B cell (primary cell): ENCODE measurements around the gene XYLB. TPM values are rescaled to one million over a fixed set of nuclear protein-coding genes. Genes with fewer than 3 reads are reported as not detected.

Experiments used
- ATAC-seq: fragments of 200-7000 bp; cut with Tn5 transposase; one replicate; pipeline ENCODE4 v1.10.0; 2021; ENCODE audit warnings: low read depth, mild to moderate bottlenecking, moderate number of reproducible peaks, moderate library complexity
- CTCF ChIA-PET: fragments of 350-600 bp; sonication (Branson Sonifier 250); formaldehyde crosslinking; loops from one replicate; lab custom pipeline; 2021; ENCODE audit warnings: antibody characterized with exemption, inconsistent platforms; lab: Charles Lee
- POLR2A ChIA-PET: fragments of 350-600 bp; sonication (Branson Sonifier 250); formaldehyde crosslinking; loops from one replicate; lab custom pipeline; 2021; ENCODE audit warnings: antibody characterized with exemption; lab: Charles Lee
- DNase-seq: peaks from one replicate; pipeline ENCODE4 v3.0.0; 2013
- H2AFZ ChIP-seq: 2 replicates; pipeline ENCODE4 v1.6.1; 2012; ENCODE audit warnings: mild to moderate bottlenecking, low read depth, low read length; ENCODE audit not compliant: insufficient read depth, poor library complexity, severe bottlenecking
- H3K27ac ChIP-seq, 2 donors: 1 replicate in 1 of 2; 2 replicates in 1 of 2; pipeline ENCODE4 v1.5.1; 2012 to 2013; ENCODE audit warnings: low read length in 2 of 2, mild to moderate bottlenecking in 2 of 2, moderate library complexity in 1 of 2
- H3K27me3 ChIP-seq, 4 experiments: fragments of 200-600 bp in 1 of 4; sonication (generic) in 1 of 4; replicated peaks in 1 of 4; 1 replicate in 2 of 4; 2 replicates in 2 of 4; pipeline versions ENCODE4 v1.6.1 to v1.7.0; 2013 to 2016; ENCODE audit warnings: low read length in 3 of 4, mild to moderate bottlenecking in 2 of 4, mixed read lengths in 1 of 4, moderate library complexity in 1 of 4; ENCODE audit not compliant: insufficient read depth in 4 of 4, control insufficient read depth in 3 of 4; ENCODE audit errors: control extremely low read depth in 1 of 4
- H3K36me3 ChIP-seq, 2 experiments: replicated peaks in 1 of 2; 1 replicate in 1 of 2; 2 replicates in 1 of 2; pipeline versions ENCODE4 v1.6.1 to v1.7.1; 2013; ENCODE audit warnings: low read length in 1 of 2; ENCODE audit not compliant: insufficient read depth in 2 of 2, control insufficient read depth in 1 of 2; ENCODE audit errors: control extremely low read depth in 1 of 2, extremely low read depth in 1 of 2
- H3K4me1 ChIP-seq, 2 donors: fragments of 200-600 bp in 1 of 2; sonication (generic) in 1 of 2; 1 replicate in 1 of 2; 2 replicates in 1 of 2; pipeline versions ENCODE4 v1.5.1 to v1.6.1; 2013 to 2017; ENCODE audit warnings: low read length in 2 of 2; ENCODE audit not compliant: control insufficient read depth in 2 of 2, insufficient read depth in 2 of 2
- H3K4me2 ChIP-seq: replicated peaks from 2 replicates; pipeline ENCODE3; 2012; ENCODE audit warnings: mild to moderate bottlenecking, low read depth, low read length; ENCODE audit not compliant: poor library complexity, severe bottlenecking
- H3K4me3 ChIP-seq, 5 experiments: fragments of 200-600 bp in 1 of 5; sonication (generic) in 1 of 5; 1 replicate in 3 of 5; 2 replicates in 2 of 5; pipeline versions ENCODE4 v1.5.1 to v1.7.0; 2011 to 2016; ENCODE audit warnings: low read length in 4 of 5, mild to moderate bottlenecking in 4 of 5, low read depth in 2 of 5, control low read depth in 1 of 5, moderate library complexity in 1 of 5; ENCODE audit not compliant: insufficient read depth in 1 of 5; ENCODE audit errors: control extremely low read depth in 1 of 5, extremely low read depth in 1 of 5
- H3K79me2 ChIP-seq: fragments of 200-600 bp; sonication (generic); one replicate; pipeline ENCODE4 v1.6.0; 2016; ENCODE audit warnings: low read length; ENCODE audit not compliant: control insufficient read depth, insufficient read depth
- H3K9ac ChIP-seq: fragments of 200-600 bp; sonication (generic); 2 replicates; pipeline ENCODE4 v1.6.1; 2017; ENCODE audit warnings: mild to moderate bottlenecking, low read length, moderate library complexity
- H3K9me3 ChIP-seq, 3 donors: one replicate each; pipeline versions ENCODE4 v1.6.1 to v1.7.1; 2013; ENCODE audit warnings: low read length in 2 of 3; ENCODE audit not compliant: control insufficient read depth in 2 of 3, insufficient read depth in 1 of 3; ENCODE audit errors: control extremely low read depth in 1 of 3
- H4K20me1 ChIP-seq: 2 replicates; pipeline ENCODE4 v1.6.0; 2012; ENCODE audit warnings: mild to moderate bottlenecking, low read length; ENCODE audit not compliant: insufficient read depth, control insufficient read depth, poor library complexity, severe bottlenecking
- H3K27ac Mint-ChIP-seq: one replicate; pipeline ENCODE4 v1.8.0; 2021; ENCODE audit warnings: mixed read lengths
- H3K27me3 Mint-ChIP-seq: one replicate; pipeline ENCODE4 v1.8.0; 2021; ENCODE audit warnings: mixed read lengths
- H3K4me1 Mint-ChIP-seq: one replicate; pipeline ENCODE4 v1.8.0; 2021; ENCODE audit warnings: mixed read lengths
- H3K4me3 Mint-ChIP-seq: one replicate; pipeline ENCODE4 v1.8.0; 2021; ENCODE audit warnings: mixed read lengths
- H3K9me3 Mint-ChIP-seq: one replicate; pipeline ENCODE4 v1.8.0; 2022; ENCODE audit warnings: mixed read lengths; ENCODE audit not compliant: insufficient read depth
- CTCF ChIP-seq: fragments of 200-600 bp; IDR thresholded peaks from one replicate; pipeline ENCODE4 v1.8.0; 2022; ENCODE audit warnings: antibody characterized with exemption, mild to moderate bottlenecking
- EZH2 ChIP-seq: IDR thresholded peaks from 2 replicates; pipeline ENCODE4 v1.6.1; 2012; ENCODE audit warnings: borderline replicate concordance, low read depth, mild to moderate bottlenecking, moderate library complexity, low read length; ENCODE audit not compliant: insufficient read depth, poor library complexity, severe bottlenecking
- WGBS: methylation state at CpG from one replicate; pipeline ENCODE4 v1.1.5; 2013; ENCODE audit warnings: missing lambda C conversion rate; ENCODE audit not compliant: insufficient coverage; 5-methylcytosine and 5-hydroxymethylcytosine counted together
- intact Hi-C: fragments of 100-400 bp; cut with micrococcal nuclease; formaldehyde crosslinking; loops from one replicate; pipeline ENCODE4 v1.10.0; 2022
- polyA plus RNA-seq: library from polyadenylated mRNA; depleted of rRNA; stranded (reverse); fragments of >200 nt; gene quantifications from 2 replicates; pipeline ENCODE4 v1.2.3, GENCODE V29; 2012
- total RNA-seq, 2 donors: library from RNA; stranded (reverse); fragments of 120-200 nt in 1 of 2; gene quantifications; 1 replicate in 1 of 2; 2 replicates in 1 of 2; pipeline versions ENCODE4 v1.2.3 to v1.2.4, GENCODE V29; 2013 to 2022

The XYLB gene
- total and polyA plus RNA-seq, 2 donors (not counting 1 experiment from before 2014, with no cell fraction given): 0.19 to 0.71 TPM

GRCh38 chr3:38335263-38335662, 11.3 kb upstream of the XYLB start:
- Mint-ChIP-seq H3K4me3 (no peak overlapping the region), H3K27ac (no peak overlapping the region), H3K27me3 (peaks cover 9% of the 10 kb centered on the region), H3K9me3 (no peaks in the 10 kb centered on the region), H3K4me1 (no peaks in the 10 kb centered on the region)
- Histone ChIP-seq H3K9ac (no peak overlapping the region), H3K4me3 (no peak overlapping the region), H3K4me1 (no peaks in the 10 kb centered on the region), H3K79me2 (no peaks in the 10 kb centered on the region), H3K27me3 (peaks cover 0 to 3% (median 0%) of the 10 kb centered on the region in 4 experiments), H2AFZ (no peak overlapping the region), H3K9me3 (no peaks in the 10 kb centered on the region), H3K36me3 (no peaks in the 10 kb centered on the region), H3K4me2 (no peak overlapping the region), H4K20me1 (no peaks in the 10 kb centered on the region), H3K27ac (no peak overlapping the region)
- ChIA-PET POLR2A (no interaction called here), CTCF (interaction anchor here (1.0 to 1.7 kb wide), 2 partner anchors 12 to 37 kb away, joined by 4 to 6 read pairs; partner anchors contain the start of gene XYLB)
- 100% methylated on average over 5 of the region's 6 CpGs for WGBS
- ATAC-seq: no peak
- intact Hi-C loops: no loop called here
- no peak for DNase-seq
- TF ChIP-seq EZH2 (no peak), CTCF (no peak)

DNA sequence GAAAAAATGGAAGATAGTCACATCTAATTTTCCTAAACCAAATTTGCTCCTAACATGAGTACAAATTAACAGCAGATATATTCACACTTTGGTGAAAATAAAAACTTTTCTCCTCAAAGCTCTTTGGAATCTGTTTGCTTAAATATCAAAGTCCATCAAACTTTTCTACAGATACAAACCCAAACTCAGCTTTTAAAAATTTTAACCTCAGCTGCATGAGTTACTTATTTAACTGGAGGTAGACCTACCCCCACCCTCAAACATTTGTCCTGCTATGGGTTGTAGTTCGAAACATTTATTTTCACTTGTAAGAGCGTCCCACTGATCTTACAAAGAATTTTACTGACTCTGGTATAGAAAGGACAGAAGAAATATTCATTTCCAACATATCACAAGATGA, 8.9 kb upstream of the XYLB start:
- Histone ChIP-seq H3K79me2 (no peaks in the 10 kb centered on the region), H3K4me1 (no peaks in the 10 kb centered on the region), H4K20me1 (no peaks in the 10 kb centered on the region), H3K27me3 (peaks cover 0 to 3% (median 0%) of the 10 kb centered on the region in 4 experiments), H3K36me3 (no peaks in the 10 kb centered on the region), H3K4me2 (no peak overlapping the region), H3K27ac (no peak overlapping the region), H3K9me3 (no peaks in the 10 kb centered on the region), H3K4me3 (no peak overlapping the region), H3K9ac (no peak overlapping the region), H2AFZ (no peak overlapping the region)
- no CpG with 5 or more reads among the region's 2 CpGs for WGBS
- Mint-ChIP-seq H3K27ac (no peak overlapping the region), H3K4me1 (no peaks in the 10 kb centered on the region), H3K4me3 (no peak overlapping the region), H3K9me3 (no peaks in the 10 kb centered on the region), H3K27me3 (peaks cover 9% of the 10 kb centered on the region)
- POLR2A ChIA-PET: no interaction called here
- TF ChIP-seq EZH2 (no peak), CTCF (no peak)
- ATAC-seq: no peak
- DNase-seq: no peak
- CTCF ChIA-PET: no interaction called here
- intact Hi-C loops: no loop called here
